ENCODE data around the gene KCNK1. TPM values are rescaled to one million over a fixed set of nuclear protein-coding genes. Genes with fewer than 3 reads are reported as not detected.
A peak's percentile ranks its signal among the peaks of the same experiment; 100 is the strongest.

The KCNK1 gene
- 10 to 100 TPM in 1 of 4 donors, 1 to 10 TPM in 3; 1.9 to 10.2 (median 4.8) TPM for total RNA-seq

GRCh38 chr1:233613252-233614172 lies at the start of gene KCNK1:
Gene KCNK1 (plus strand): TSS chr1:233614106. CDS start chr1:233614172, 66 bp downstream.
- peak; percentile 40 for DNase-seq (ENCODE audit: low spot score)
- ATAC-seq (ENCODE audit: low FRiP score), result peak; percentile 90
- TF ChIP-seq CTCF (IDR thresholded peaks at IDR 0.05), result no peak

GRCh38 chr1:233565313-233565712 lies 48.6 kb upstream of the KCNK1 start:
- ATAC-seq (ENCODE audit: low FRiP score), result no peak
- no peak for TF ChIP-seq CTCF (IDR thresholded peaks at IDR 0.05)
- DNase-seq (ENCODE audit: low spot score), result no peak

GRCh38 chr1:233566886-233567285 lies 47.0 kb upstream of the KCNK1 start:
- no peak for TF ChIP-seq CTCF (IDR thresholded peaks at IDR 0.05)
- no peak for ATAC-seq (ENCODE audit: low FRiP score)

GRCh38 chr1:233569636-233570035 lies 44.3 kb upstream of the KCNK1 start:
- DNase-seq (ENCODE audit: low spot score), result no peak
- no peak for ATAC-seq (ENCODE audit: low FRiP score)
- no peak for TF ChIP-seq CTCF (IDR thresholded peaks at IDR 0.05)

More at GRCh38 chr1:233566886-233567285, 47.0 kb upstream of the KCNK1 start:
- DNase-seq (ENCODE audit: low spot score), result no peak

- no peak for TF ChIP-seq CTCF (IDR thresholded peaks at IDR 0.05)
- DNase-seq (ENCODE audit: low spot score) (no peak), ATAC-seq (ENCODE audit: low FRiP score) (no peak)
These were observed 43.7 kb upstream of the KCNK1 start for GRCh38 chr1:233570216-233570615.

- no peak for ATAC-seq (ENCODE audit: low FRiP score)
- DNase-seq (ENCODE audit: low spot score), result no peak
- no peak for TF ChIP-seq CTCF (IDR thresholded peaks at IDR 0.05)
These were observed 43.2 kb upstream of the KCNK1 start for GRCh38 chr1:233570706-233571105.

GRCh38 chr1:233572896-233573295 lies 41.0 kb upstream of the KCNK1 start:
- TF ChIP-seq CTCF (IDR thresholded peaks at IDR 0.05), result no peak
- no peak for ATAC-seq (ENCODE audit: low FRiP score)

More at GRCh38 chr1:233572896-233573295, 41.0 kb upstream of the KCNK1 start:
- DNase-seq (ENCODE audit: low spot score), result no peak
